Suprapubic skin (tissue), 4 donors: Measurements from ENCODE around the gene TRABD2A.

Source experiments
- CTCF ChIP-seq, 2 donors: fragments of 200-600 bp in 1 of 2; fragments of 450-650 bp in 1 of 2; sonication (generic) in 1 of 2; IDR thresholded peaks; one replicate each; pipeline ENCODE4 v1.5.1; 2016 to 2019; ENCODE audit warnings: antibody characterized with exemption in 2 of 2, mild to moderate bottlenecking in 1 of 2, moderate library complexity in 1 of 2
- EP300 ChIP-seq: sonication (generic); formaldehyde crosslinking; IDR thresholded peaks from one replicate; pipeline ENCODE4 v1.6.1; 2017; ENCODE audit warnings: antibody characterized with exemption
- POLR2A ChIP-seq, 2 donors: fragments of 450-650 bp; IDR thresholded peaks; one replicate each; pipeline ENCODE4 v1.6.1; 2017; ENCODE audit warnings: antibody characterized with exemption in 2 of 2, mild to moderate bottlenecking in 2 of 2, moderate library complexity in 2 of 2
- POLR2AphosphoS5 ChIP-seq, 3 donors: sonication (generic); formaldehyde crosslinking; IDR thresholded peaks; one replicate each; pipeline ENCODE4 v1.6.1; 2017; ENCODE audit warnings: antibody characterized with exemption in 3 of 3

GRCh38 chr2:84782717-84783442, 98.0 kb downstream of the TRABD2A start:
- TF ChIP-seq CTCF (IDR thresholded peaks at IDR 0.05) (no peak), EP300 (no peak), POLR2A (IDR thresholded peaks at IDR 0.05) (no peak), POLR2AphosphoS5 (IDR thresholded peaks at IDR 0.05) (no peak)
